GM19023 (cell line): ENCODE measurements around the gene ABHD15.
"Not testable (repeated sequence)": the region's sequence is repeated elsewhere in the genome, so short reads cannot be mapped to it uniquely, and the experiment has no call there.

ENCODE experiments used
- ATAC-seq: cut with Tn5 transposase; IDR thresholded peaks from one replicate; pipeline ENCODE4 v1.9.1; 2021; ENCODE audit warnings: mild to moderate bottlenecking, moderate library complexity; ENCODE audit not compliant: unreplicated experiment

ABHD15 gene

GRCh38 chr17:29571486-29571882 is 4.6 kb upstream of the ABHD15 start:
- ATAC-seq, result no peak

- no peak for ATAC-seq
Measured at GRCh38 chr17:29570521-29570920, 3.7 kb upstream of the ABHD15 start.

GRCh38 chr17:29569245-29569950 is 2.6 kb upstream of the ABHD15 start:
- no peak for ATAC-seq

GRCh38 chr17:29568331-29569244 is 1.8 kb upstream of the ABHD15 start, which contains the start of gene TP53I13:
Gene TP53I13, plus strand, starts transcription at chr17:29568701. Its CDS starts 58 bp downstream, at chr17:29568759.
- peak; percentile 45 for ATAC-seq

GRCh38 chr17:29567554-29568330 is 905 bp upstream of the ABHD15 start:
- peak; percentile 44 for ATAC-seq

- ATAC-seq, result no peak
Measured at GRCh38 chr17:29567304-29567553, 392 bp upstream of the ABHD15 start.

GRCh38 chr17:29565643-29566472 is 979 bp downstream of the ABHD15 start:
- ATAC-seq, result no peak

GRCh38 chr17:29563816-29564215 is 3.0 kb downstream of the ABHD15 start:
- no peak for ATAC-seq

GRCh38 chr17:29562615-29563014 is 4.2 kb downstream of the ABHD15 start:
- ATAC-seq, result no peak

GRCh38 chr17:29561554-29562517 is 5.0 kb downstream of the ABHD15 start:
- ATAC-seq, result no peak

GRCh38 chr17:29560316-29560715 is 6.5 kb downstream of the ABHD15 start:
- ATAC-seq, result no peak

- ATAC-seq, result no peak
Measured at GRCh38 chr17:29559640-29560039, 7.2 kb downstream of the ABHD15 start.

- not testable (repeated sequence) for ATAC-seq
Measured at GRCh38 chr17:29558139-29558538, 8.7 kb downstream of the ABHD15 start.

- ATAC-seq, result no peak
Measured at GRCh38 chr17:29557739-29558116, 9.1 kb downstream of the ABHD15 start.

GRCh38 chr17:29557085-29557738 is 9.6 kb downstream of the ABHD15 start:
- no peak for ATAC-seq

- no peak for ATAC-seq
Measured at GRCh38 chr17:29555840-29556239, 11.0 kb downstream of the ABHD15 start.

- no peak for ATAC-seq
Measured at GRCh38 chr17:29549177-29549923, 17.5 kb downstream of the ABHD15 start.

GRCh38 chr17:29546830-29547229 is 20.0 kb downstream of the ABHD15 start:
- ATAC-seq, result no peak
